Activated naive CD8-positive, alpha-beta T cell treated with anti-CD3 and anti-CD28 coated beads for 36 hours (primary cell): Measurements from ENCODE around the gene DESI1. TPM values are rescaled to one million over a fixed set of nuclear protein-coding genes. Genes with fewer than 3 reads are reported as not detected.
A peak's percentile ranks its signal among the peaks of the same experiment; 100 is the strongest.
"Not testable (repeated sequence)": the region's sequence is repeated elsewhere in the genome, so short reads cannot be mapped to it uniquely, and the experiment has no call there.

Experiments
- DNase-seq: peaks from one replicate; pipeline ENCODE4 v3.0.0; 2021
- H3K27ac Mint-ChIP-seq: one replicate; pipeline ENCODE4 v1.8.0; 2022; ENCODE audit warnings: mild to moderate bottlenecking, moderate library complexity, mixed read lengths
- H3K27me3 Mint-ChIP-seq: one replicate; pipeline ENCODE4 v1.8.0; 2022; ENCODE audit warnings: mild to moderate bottlenecking, mixed read lengths
- H3K36me3 Mint-ChIP-seq: one replicate; pipeline ENCODE4 v1.8.0; 2021; ENCODE audit warnings: mild to moderate bottlenecking, mixed read lengths
- H3K4me1 Mint-ChIP-seq: one replicate; pipeline ENCODE4 v1.8.0; 2021; ENCODE audit warnings: mixed read lengths
- H3K4me3 Mint-ChIP-seq: one replicate; pipeline ENCODE4 v1.8.0; 2022; ENCODE audit warnings: mild to moderate bottlenecking, moderate library complexity, mixed read lengths
- H3K9me3 Mint-ChIP-seq: one replicate; pipeline ENCODE4 v1.8.0; 2022; ENCODE audit warnings: mixed read lengths
- total RNA-seq, 2 experiments: library from RNA; stranded (reverse); gene quantifications; one replicate each; pipeline ENCODE4 v1.2.3, GENCODE V29; 2021

Gene DESI1
- 10 to 100 TPM; 67.0 to 78.8 TPM for total RNA-seq

- Mint-ChIP-seq H3K27ac (peak within 1 kb of the TSS; percentile 99), H3K9me3 (peaks cover 1% of the 10 kb centered on the region)
Observed at GRCh38 chr22:41620589-41621098, at the start of gene DESI1. TSS of gene DESI1 (minus strand) at chr22:41621043. CDS start at chr22:41620839, 204 bp downstream.

GRCh38 chr22:41668971-41669911 lies 48.4 kb upstream of the DESI1 start:
- Mint-ChIP-seq H3K4me1 (peaks cover 17% of the 10 kb centered on the region), H3K4me3 (no peak overlapping the region), H3K27me3 (no peaks in the 10 kb centered on the region), H3K27ac (no peak overlapping the region), H3K36me3 (peaks cover 20% of the 10 kb centered on the region), H3K9me3 (no peaks in the 10 kb centered on the region)
- DNase-seq = no peak

More at GRCh38 chr22:41620589-41621098, at the start of gene DESI1:
- H3K4me3 Mint-ChIP-seq = peak within 1 kb of the TSS; percentile 96
- peaks cover 44% of the 10 kb centered on the region for H3K4me1 Mint-ChIP-seq
- peaks cover 43% of the 10 kb centered on the region for H3K36me3 Mint-ChIP-seq
- DNase-seq = no peak
- H3K27me3 Mint-ChIP-seq = no peaks in the 10 kb centered on the region

- no peak overlapping the region for H3K4me3 Mint-ChIP-seq
- peaks cover 15% of the 10 kb centered on the region for H3K4me1 Mint-ChIP-seq
- peaks cover 21% of the 10 kb centered on the region for H3K36me3 Mint-ChIP-seq
- H3K27ac Mint-ChIP-seq = peak overlapping the region; percentile 74
- DNase-seq = no peak
- H3K27me3 Mint-ChIP-seq = no peaks in the 10 kb centered on the region
- H3K9me3 Mint-ChIP-seq = no peaks in the 10 kb centered on the region
Observed at GRCh38 chr22:41664951-41665350, 44.1 kb upstream of the DESI1 start.

- Mint-ChIP-seq H3K36me3 (peaks cover 21% of the 10 kb centered on the region), H3K4me3 (no peak overlapping the region), H3K4me1 (peaks cover 15% of the 10 kb centered on the region), H3K27ac (peak overlapping the region; percentile 52), H3K9me3 (no peaks in the 10 kb centered on the region), H3K27me3 (no peaks in the 10 kb centered on the region)
- no peak for DNase-seq
Observed at GRCh38 chr22:41664490-41664889, 43.6 kb upstream of the DESI1 start.

- H3K9me3 Mint-ChIP-seq, DNase-seq, H3K4me3 Mint-ChIP-seq, H3K27me3 Mint-ChIP-seq: not testable (repeated sequence)
- Mint-ChIP-seq H3K4me1 (peaks cover 12% of the 10 kb centered on the region), H3K36me3 (peaks cover 21% of the 10 kb centered on the region), H3K27ac (peak overlapping the region; percentile 38)
Observed at GRCh38 chr22:41663594-41663993, 42.8 kb upstream of the DESI1 start.

GRCh38 chr22:41661713-41662112 lies 40.9 kb upstream of the DESI1 start:
- H3K27ac Mint-ChIP-seq = no peak overlapping the region
- H3K27me3 Mint-ChIP-seq = no peaks in the 10 kb centered on the region
- no peak for DNase-seq
- H3K36me3 Mint-ChIP-seq = peaks cover 28% of the 10 kb centered on the region
- no peaks in the 10 kb centered on the region for H3K9me3 Mint-ChIP-seq
- H3K4me3 Mint-ChIP-seq = no peak overlapping the region
- H3K4me1 Mint-ChIP-seq = peaks cover 3% of the 10 kb centered on the region

- Mint-ChIP-seq H3K36me3 (peaks cover 28% of the 10 kb centered on the region), H3K27me3 (no peaks in the 10 kb centered on the region), H3K4me3 (no peak overlapping the region), H3K27ac (peak overlapping the region; percentile 9), H3K4me1 (no peaks in the 10 kb centered on the region), H3K9me3 (no peaks in the 10 kb centered on the region)
- DNase-seq = no peak
Observed at GRCh38 chr22:41661088-41661487, 40.2 kb upstream of the DESI1 start.

- no peak for DNase-seq
- Mint-ChIP-seq H3K9me3 (no peaks in the 10 kb centered on the region), H3K36me3 (peaks cover 26% of the 10 kb centered on the region), H3K4me1 (no peaks in the 10 kb centered on the region), H3K4me3 (no peak overlapping the region), H3K27me3 (no peaks in the 10 kb centered on the region), H3K27ac (peak overlapping the region; percentile 28)
Observed at GRCh38 chr22:41660416-41660815, 39.6 kb upstream of the DESI1 start.

- no peak for DNase-seq
- Mint-ChIP-seq H3K9me3 (no peaks in the 10 kb centered on the region), H3K4me1 (no peaks in the 10 kb centered on the region), H3K36me3 (peaks cover 23% of the 10 kb centered on the region), H3K27ac (peak overlapping the region; percentile 28), H3K27me3 (no peaks in the 10 kb centered on the region), H3K4me3 (no peak overlapping the region)
Observed at GRCh38 chr22:41659941-41660340, 39.1 kb upstream of the DESI1 start.

GRCh38 chr22:41658869-41659268 lies 38.0 kb upstream of the DESI1 start:
- Mint-ChIP-seq H3K4me3 (no peak overlapping the region), H3K36me3 (peaks cover 23% of the 10 kb centered on the region), H3K27me3 (no peaks in the 10 kb centered on the region), H3K27ac (no peak overlapping the region), H3K9me3 (no peaks in the 10 kb centered on the region), H3K4me1 (no peaks in the 10 kb centered on the region)
- DNase-seq = no peak

- Mint-ChIP-seq H3K27ac (no peak overlapping the region), H3K27me3 (no peaks in the 10 kb centered on the region), H3K9me3 (no peaks in the 10 kb centered on the region), H3K4me3 (no peak overlapping the region), H3K4me1 (no peaks in the 10 kb centered on the region), H3K36me3 (peaks cover 27% of the 10 kb centered on the region)
- no peak for DNase-seq
Observed at GRCh38 chr22:41657709-41658108, 36.9 kb upstream of the DESI1 start.

GRCh38 chr22:41656556-41656955 lies 35.7 kb upstream of the DESI1 start:
- DNase-seq = no peak
- no peak overlapping the region for H3K4me3 Mint-ChIP-seq
- H3K27me3 Mint-ChIP-seq = no peaks in the 10 kb centered on the region
- no peaks in the 10 kb centered on the region for H3K4me1 Mint-ChIP-seq
- H3K36me3 Mint-ChIP-seq = peaks cover 29% of the 10 kb centered on the region
- no peak overlapping the region for H3K27ac Mint-ChIP-seq
- H3K9me3 Mint-ChIP-seq = no peaks in the 10 kb centered on the region

- H3K4me1 Mint-ChIP-seq = no peaks in the 10 kb centered on the region
- H3K27ac Mint-ChIP-seq = no peak overlapping the region
Observed at GRCh38 chr22:41654322-41654721, 33.5 kb upstream of the DESI1 start.

GRCh38 chr22:41650821-41651220 lies 30.0 kb upstream of the DESI1 start:
- Mint-ChIP-seq H3K36me3 (peaks cover 24% of the 10 kb centered on the region), H3K9me3 (no peaks in the 10 kb centered on the region), H3K27ac (no peak overlapping the region), H3K4me3 (no peak overlapping the region), H3K27me3 (no peaks in the 10 kb centered on the region), H3K4me1 (peaks cover 11% of the 10 kb centered on the region)
- DNase-seq = no peak

More at GRCh38 chr22:41654322-41654721, 33.5 kb upstream of the DESI1 start:
- DNase-seq = no peak
- Mint-ChIP-seq H3K36me3 (peaks cover 29% of the 10 kb centered on the region), H3K9me3 (no peaks in the 10 kb centered on the region), H3K4me3 (no peak overlapping the region), H3K27me3 (no peaks in the 10 kb centered on the region)

- no peak for DNase-seq
- Mint-ChIP-seq H3K27me3 (no peaks in the 10 kb centered on the region), H3K36me3 (peaks cover 24% of the 10 kb centered on the region), H3K4me1 (peaks cover 11% of the 10 kb centered on the region), H3K9me3 (no peaks in the 10 kb centered on the region), H3K27ac (no peak overlapping the region), H3K4me3 (no peak overlapping the region)
Observed at GRCh38 chr22:41650229-41650628, 29.4 kb upstream of the DESI1 start.
